IMR-90 (cell line): ENCODE results near the gene MAB21L4. TPM values are rescaled to one million over a fixed set of nuclear protein-coding genes. Genes with fewer than 3 reads are reported as not detected.

Experiments used
- polyA plus RNA-seq, 3 experiments: library from polyadenylated mRNA; depleted of rRNA; stranded (reverse); fragments of >200 nt; gene quantifications; 2 replicates each; pipeline ENCODE4 v1.2.3, GENCODE V29; 2012; ENCODE audit warnings: low replicate concordance in 1 of 3
- total RNA-seq: library from RNA; depleted of rRNA; stranded (reverse); fragments of >200 nt; gene quantifications from 2 replicates; pipeline ENCODE4 v1.2.3, GENCODE V29; 2012; rRNA removed

Gene MAB21L4
- total and polyA plus RNA-seq, 2 of the 4 experiments (the other 2 are of a cell fraction): not detected

Other genes with a start within 250 kb of the MAB21L4 start
- not detected in 2 replicates for gene AQP12B, start 213.3 kb downstream of the MAB21L4 start, total RNA-seq
- gene AQP12B, start 213.3 kb downstream of the MAB21L4 start, polyA plus RNA-seq (2012; rRNA removed): not detected in 2 replicates
- not detected in 2 replicates for gene AQP12A, start 204.3 kb downstream of the MAB21L4 start, total RNA-seq
- not detected in 2 replicates for gene AQP12A, start 204.3 kb downstream of the MAB21L4 start, polyA plus RNA-seq (2012; rRNA removed)
- gene KIF1A, start 75.9 kb downstream of the MAB21L4 start, total RNA-seq: under 0.01 TPM in 1 of 2 replicates, not detected in the other
- not detected in 2 replicates for gene KIF1A, start 75.9 kb downstream of the MAB21L4 start, polyA plus RNA-seq (2012; rRNA removed)
- not detected in 2 replicates for gene AGXT, start 27.3 kb downstream of the MAB21L4 start, total RNA-seq
- not detected in 2 replicates for gene AGXT, start 27.3 kb downstream of the MAB21L4 start, polyA plus RNA-seq (2012; rRNA removed)
- not detected in 2 replicates for gene CROCC2, start 10.2 kb upstream of the MAB21L4 start, total RNA-seq
- not detected in 2 replicates for gene CROCC2, start 10.2 kb upstream of the MAB21L4 start, polyA plus RNA-seq (2012; rRNA removed)
- gene SNED1, start 102.5 kb upstream of the MAB21L4 start, total RNA-seq: 1.1 and 1.4 TPM in 2 replicates
- 3.4 and 3.7 TPM in 2 replicates for gene SNED1, start 102.5 kb upstream of the MAB21L4 start, polyA plus RNA-seq (2012; rRNA removed)
- gene MTERF4, start 206.1 kb upstream of the MAB21L4 start, total RNA-seq: 33.3 and 36.9 TPM in 2 replicates
- 21.5 and 26.6 TPM in 2 replicates for gene MTERF4, start 206.1 kb upstream of the MAB21L4 start, polyA plus RNA-seq (2012; rRNA removed)